ENCODE measurements around the gene TEAD1.

TEAD1 gene

DNA sequence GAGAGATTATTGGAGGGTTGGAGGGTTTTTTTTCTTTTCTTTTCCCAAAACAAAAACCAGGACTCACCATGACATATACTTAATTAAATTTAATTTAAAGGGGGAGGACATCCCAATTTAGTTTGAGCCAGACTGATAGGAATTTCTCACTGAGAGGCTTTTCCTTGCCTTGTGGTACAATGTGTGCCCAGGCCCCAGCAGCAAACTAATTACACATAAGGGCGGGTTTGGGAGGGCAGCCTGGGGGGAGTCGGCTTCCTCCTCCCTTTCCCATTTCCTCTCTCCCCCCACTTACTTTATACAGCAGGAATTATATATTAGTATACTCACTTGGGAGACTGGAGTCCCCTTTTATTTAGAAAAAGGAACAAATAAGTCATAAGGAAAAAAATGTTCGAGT, 2.9 kb downstream of the TEAD1 start:
- H3K4me3 ChIP-seq (ENCODE audit: low read depth, low read length) = peak overlapping the region; percentile 65
- no peak for DNase-seq (ENCODE audit: low read depth)
- in situ Hi-C loops (cut with HindIII; ENCODE audit: low sequenced_read_pairs) = no loop called here
- TF ChIP-seq, protein P1, sequence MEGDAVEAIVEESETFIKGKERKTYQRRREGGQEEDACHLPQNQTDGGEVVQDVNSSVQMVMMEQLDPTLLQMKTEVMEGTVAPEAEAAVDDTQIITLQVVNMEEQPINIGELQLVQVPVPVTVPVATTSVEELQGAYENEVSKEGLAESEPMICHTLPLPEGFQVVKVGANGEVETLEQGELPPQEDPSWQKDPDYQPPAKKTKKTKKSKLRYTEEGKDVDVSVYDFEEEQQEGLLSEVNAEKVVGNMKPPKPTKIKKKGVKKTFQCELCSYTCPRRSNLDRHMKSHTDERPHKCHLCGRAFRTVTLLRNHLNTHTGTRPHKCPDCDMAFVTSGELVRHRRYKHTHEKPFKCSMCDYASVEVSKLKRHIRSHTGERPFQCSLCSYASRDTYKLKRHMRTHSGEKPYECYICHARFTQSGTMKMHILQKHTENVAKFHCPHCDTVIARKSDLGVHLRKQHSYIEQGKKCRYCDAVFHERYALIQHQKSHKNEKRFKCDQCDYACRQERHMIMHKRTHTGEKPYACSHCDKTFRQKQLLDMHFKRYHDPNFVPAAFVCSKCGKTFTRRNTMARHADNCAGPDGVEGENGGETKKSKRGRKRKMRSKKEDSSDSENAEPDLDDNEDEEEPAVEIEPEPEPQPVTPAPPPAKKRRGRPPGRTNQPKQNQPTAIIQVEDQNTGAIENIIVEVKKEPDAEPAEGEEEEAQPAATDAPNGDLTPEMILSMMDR (IDR thresholded peaks at IDR 0.05; ENCODE audit: low read depth, low read length, missing control alignments) = no peak

DNA sequence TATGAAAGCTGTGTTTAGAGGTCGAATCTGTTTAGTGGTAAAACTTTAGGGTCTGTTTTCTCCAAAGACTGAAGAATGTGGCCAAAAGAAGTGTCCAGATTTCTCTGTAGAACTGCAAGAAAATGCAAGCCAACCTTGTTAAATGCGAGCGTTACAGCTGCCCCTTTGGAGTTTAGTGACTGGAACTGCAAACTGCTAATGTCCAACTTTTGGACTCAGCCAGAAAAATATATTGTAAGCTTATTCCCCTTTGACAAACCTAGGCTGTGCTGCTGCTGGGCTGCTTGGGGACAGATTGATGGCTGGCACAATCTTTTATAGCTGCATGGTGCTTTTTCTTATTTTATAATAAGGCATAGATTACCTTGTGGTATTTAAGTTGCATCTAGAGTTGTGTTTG, 3.9 kb downstream of the TEAD1 start:
- DNase-seq (ENCODE audit: low read depth) = no peak
- TF ChIP-seq, protein P1 (IDR thresholded peaks at IDR 0.05; ENCODE audit: low read depth, low read length, missing control alignments) = no peak
- in situ Hi-C loops (cut with HindIII; ENCODE audit: low sequenced_read_pairs) = no loop called here
- peak overlapping the region; percentile 65 for H3K4me3 ChIP-seq (ENCODE audit: low read depth, low read length)

DNA sequence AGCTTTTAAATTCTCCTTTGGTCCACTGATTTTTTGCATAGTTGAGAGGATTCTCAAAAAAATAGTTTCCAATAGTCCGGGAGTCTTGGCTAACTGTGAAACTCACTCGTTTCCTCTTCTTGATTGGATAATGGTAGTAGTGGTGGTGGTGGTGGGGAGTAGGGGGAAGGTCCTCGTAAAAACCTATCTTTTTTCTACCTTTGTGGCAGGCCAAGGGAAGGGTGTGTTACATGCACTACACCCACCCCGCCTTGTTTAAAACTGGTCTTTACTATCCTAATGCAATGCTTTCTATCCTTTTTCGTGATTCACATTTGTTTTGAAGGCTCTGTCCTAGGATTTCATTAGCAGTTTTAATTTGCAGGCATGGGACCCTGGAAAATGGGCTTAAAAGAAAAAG, 4.8 kb downstream of the TEAD1 start:
- in situ Hi-C loops (cut with HindIII; ENCODE audit: low sequenced_read_pairs) = no loop called here
- H3K4me3 ChIP-seq (ENCODE audit: low read depth, low read length) = peak overlapping the region; percentile 65
- no peak for DNase-seq (ENCODE audit: low read depth)
- TF ChIP-seq, protein P1 (IDR thresholded peaks at IDR 0.05; ENCODE audit: low read depth, low read length, missing control alignments) = no peak

DNA sequence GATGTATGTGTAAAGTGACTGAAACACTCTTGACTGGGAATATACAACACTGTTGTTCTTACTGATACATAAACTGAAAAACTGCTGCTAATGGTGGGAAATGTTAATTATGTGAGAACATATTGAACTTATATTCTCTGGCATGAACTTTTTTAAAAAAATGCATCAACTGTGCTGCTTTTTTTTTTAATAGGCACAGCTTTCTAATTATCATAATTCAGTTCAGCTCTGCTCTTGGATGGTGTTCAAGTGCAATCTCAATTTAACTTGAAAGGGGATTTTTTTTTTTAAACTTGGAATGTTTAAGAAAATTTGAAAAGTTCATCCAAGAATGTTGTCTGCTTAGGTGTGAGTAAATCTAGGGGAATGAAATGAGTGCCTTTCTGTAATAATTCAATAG, 5.2 kb downstream of the TEAD1 start:
- in situ Hi-C loops (cut with HindIII; ENCODE audit: low sequenced_read_pairs) = no loop called here
- DNase-seq (ENCODE audit: low read depth) = no peak
- H3K4me3 ChIP-seq (ENCODE audit: low read depth, low read length) = peak overlapping the region; percentile 65
- TF ChIP-seq, protein P1 (IDR thresholded peaks at IDR 0.05; ENCODE audit: low read depth, low read length, missing control alignments) = no peak

DNA sequence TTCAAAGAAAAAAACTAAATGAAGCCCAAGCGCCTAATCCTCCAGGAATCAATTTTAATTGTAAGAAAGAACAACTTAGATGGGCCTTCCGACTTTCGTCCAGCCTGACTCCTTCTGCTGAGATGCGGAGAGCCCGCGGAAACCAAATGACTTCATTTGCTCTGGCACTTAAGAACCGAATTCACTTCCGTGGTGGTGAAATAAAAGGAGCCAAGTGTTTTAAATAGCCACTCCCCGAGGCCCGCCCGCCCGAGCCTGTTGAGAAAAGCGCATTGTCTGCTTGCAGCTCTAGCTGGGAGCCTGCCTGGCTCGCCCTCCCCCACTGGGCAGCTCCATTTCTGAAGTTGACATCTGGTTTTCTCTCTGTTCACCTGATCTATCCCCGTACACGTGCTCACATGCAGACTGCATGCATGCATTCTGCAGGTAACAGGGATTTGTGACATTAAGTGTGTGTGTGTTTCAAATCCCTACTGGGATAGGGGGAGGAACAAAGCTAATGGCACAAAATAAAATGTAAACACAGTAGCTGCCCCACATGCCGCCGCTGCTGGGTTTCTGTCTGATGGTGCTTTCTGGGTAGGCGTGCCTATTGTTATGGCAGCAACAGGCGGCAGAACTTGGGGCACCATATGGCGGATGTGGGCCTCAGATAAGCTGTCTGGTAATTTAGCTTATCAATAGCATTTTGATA, 6.2 kb downstream of the TEAD1 start:
- peak overlapping the region; percentile 14 for H3K4me3 ChIP-seq (ENCODE audit: low read depth, low read length)
- DNase-seq (ENCODE audit: low read depth) = peak; percentile 86

DNA sequence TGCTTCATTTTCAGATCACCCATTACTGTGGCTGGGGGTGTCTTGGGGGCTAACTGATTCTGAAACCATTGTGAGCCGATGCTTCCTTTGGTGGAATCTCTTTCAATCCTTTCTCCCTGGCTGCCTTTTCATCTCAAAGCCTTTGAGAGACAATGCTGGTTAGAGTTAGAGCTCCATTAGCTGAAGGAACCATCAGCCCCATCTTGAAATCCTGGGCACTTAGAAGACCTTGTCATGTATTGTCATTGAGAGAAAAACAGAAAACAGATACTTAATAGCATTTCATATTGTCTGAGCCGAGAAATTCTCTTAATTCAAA, 6.7 kb downstream of the TEAD1 start:
- no peak for DNase-seq (ENCODE audit: low read depth)
- TF ChIP-seq, protein P1 (IDR thresholded peaks at IDR 0.05; ENCODE audit: low read depth, low read length, missing control alignments) = no peak
- in situ Hi-C loops (cut with HindIII; ENCODE audit: low sequenced_read_pairs) = no loop called here
- no peak overlapping the region for H3K4me3 ChIP-seq (ENCODE audit: low read depth, low read length)

More for the DNA sequence above, 6.2 kb downstream of the TEAD1 start:
- in situ Hi-C loops (cut with HindIII; ENCODE audit: low sequenced_read_pairs) = no loop called here
- TF ChIP-seq, protein P1 (IDR thresholded peaks at IDR 0.05; ENCODE audit: low read depth, low read length, missing control alignments) = no peak

Measured in astrocyte of the cerebellum (primary cell).